Prostate gland (tissue), 2 donors: ENCODE data around the gene PHPT1.

Experiments
- CTCF ChIP-seq, 4 experiments: fragments of 200-600 bp in 2 of 4; fragments of 450-650 bp in 2 of 4; sonication (generic) in 2 of 4; IDR thresholded peaks; 1 replicate in 3 of 4; 2 replicates in 1 of 4; pipeline ENCODE4 v1.5.1; 2016 to 2019; ENCODE audit warnings: antibody characterized with exemption in 4 of 4, mild to moderate bottlenecking in 2 of 4, moderate library complexity in 2 of 4
- POLR2A ChIP-seq: fragments of 450-650 bp; IDR thresholded peaks from one replicate; pipeline ENCODE4 v1.6.1; 2016; ENCODE audit warnings: antibody characterized with exemption, mild to moderate bottlenecking

- no peak for TF ChIP-seq POLR2A
- no peak for TF ChIP-seq CTCF (IDR thresholded peaks at IDR 0.05)
Measured at GRCh38 chr9:136851941-136852663, 2.9 kb downstream of the PHPT1 start, which contains the start of gene MAMDC4.
